H1 (cell line): ENCODE results near the gene MTRFR. TPM values are rescaled to one million over a fixed set of nuclear protein-coding genes. Genes with fewer than 3 reads are reported as not detected.

Experiments
- CBX8 ChIP-seq: fragments of 300-800, 300-1000 bp; sonication (generic); IDR thresholded peaks from 2 replicates; pipeline ENCODE4 v1.7.1; 2016; ENCODE audit warnings: low read depth, low read length, borderline replicate concordance
- CEBPB ChIP-seq: IDR thresholded peaks from 2 replicates; pipeline ENCODE4 v1.6.1; 2012; ENCODE audit warnings: low read depth, low read length
- CHD2 ChIP-seq: IDR thresholded peaks from 2 replicates; pipeline ENCODE4 v1.6.1; 2012; ENCODE audit warnings: low read length, improper control_type of control experiment
- CREB1 ChIP-seq: IDR thresholded peaks from 2 replicates; pipeline ENCODE4 v1.6.1; 2012; ENCODE audit warnings: inconsistent platforms
- EGR1 ChIP-seq: IDR thresholded peaks from 2 replicates; pipeline ENCODE4 v1.6.1; 2011; ENCODE audit warnings: low read depth, low read length, borderline replicate concordance
- POLR2A ChIP-seq, 2 experiments: IDR thresholded peaks; 1 replicate in 1 of 2; 2 replicates in 1 of 2; pipeline ENCODE4 v1.6.1; 2011; ENCODE audit warnings: low read depth in 2 of 2, low read length in 2 of 2, mild to moderate bottlenecking in 2 of 2; ENCODE audit errors: control extremely low read depth in 1 of 2
- RXRA ChIP-seq: IDR thresholded peaks from 2 replicates; pipeline ENCODE4 v1.6.1; 2011; ENCODE audit warnings: low read depth, mild to moderate bottlenecking, low read length, moderate library complexity; ENCODE audit not compliant: insufficient read depth
- SP2 ChIP-seq: IDR thresholded peaks from 2 replicates; pipeline ENCODE4 v1.6.1; 2012; ENCODE audit warnings: mild to moderate bottlenecking, low read length, inconsistent platforms
- SP4 ChIP-seq: IDR thresholded peaks from 2 replicates; pipeline ENCODE4 v1.6.1; 2012; ENCODE audit warnings: low read length, inconsistent platforms
- TEAD4 ChIP-seq: IDR thresholded peaks from 2 replicates; pipeline ENCODE4 v1.6.1; 2012; ENCODE audit warnings: low read depth, low read length, inconsistent platforms, mixed read lengths
- ZNF274 ChIP-seq: IDR thresholded peaks from 2 replicates; pipeline ENCODE4 v1.7.0; 2012; ENCODE audit warnings: low read length, borderline replicate concordance; ENCODE audit errors: extremely low read depth
- polyA plus RNA-seq, 7 experiments: library from polyadenylated mRNA; depleted of rRNA in 3 of 7; stranded (reverse) in 5 of 7; unstranded in 2 of 7; fragments of >200 nt in 5 of 7; fragments of 200-250 nt in 2 of 7; gene quantifications; 1 replicate in 5 of 7; 2 replicates in 1 of 7; 4 replicates in 1 of 7; pipeline versions ENCODE4 v1.2.1 to v1.2.3, GENCODE V29; 2011 to 2013; ENCODE audit warnings: missing spikeins in 2 of 7, mixed read lengths in 2 of 7
- total RNA-seq: library from RNA; stranded (reverse); fragmentation: NEBNext Ultra II Directional; extraction: Animal tissue kit (Norgen Biotek cat#: 25700); gene quantifications from 2 replicates; pipeline ENCODE4 v1.2.1, GENCODE V29; 2021
- TF ChIP-seq, protein P1 (sequence below): fragments of 300-600 bp; sonication (generic); IDR thresholded peaks from 2 replicates; pipeline ENCODE4 v1.7.1; 2012; ENCODE audit warnings: low read length, moderate library complexity, mild to moderate bottlenecking, inconsistent platforms; ENCODE audit not compliant: insufficient replicate concordance
- TF ChIP-seq, protein P2 (sequence below): IDR thresholded peaks from 2 replicates; pipeline ENCODE4 v1.6.1; 2011; ENCODE audit warnings: low read depth, mild to moderate bottlenecking, low read length; ENCODE audit not compliant: insufficient read depth

The MTRFR gene
- total and polyA plus RNA-seq, 2 of the 8 experiments (the other 6 are each of a cell fraction or from before 2014, with no cell fraction given): 9.2 to 12.9 TPM

DNA sequence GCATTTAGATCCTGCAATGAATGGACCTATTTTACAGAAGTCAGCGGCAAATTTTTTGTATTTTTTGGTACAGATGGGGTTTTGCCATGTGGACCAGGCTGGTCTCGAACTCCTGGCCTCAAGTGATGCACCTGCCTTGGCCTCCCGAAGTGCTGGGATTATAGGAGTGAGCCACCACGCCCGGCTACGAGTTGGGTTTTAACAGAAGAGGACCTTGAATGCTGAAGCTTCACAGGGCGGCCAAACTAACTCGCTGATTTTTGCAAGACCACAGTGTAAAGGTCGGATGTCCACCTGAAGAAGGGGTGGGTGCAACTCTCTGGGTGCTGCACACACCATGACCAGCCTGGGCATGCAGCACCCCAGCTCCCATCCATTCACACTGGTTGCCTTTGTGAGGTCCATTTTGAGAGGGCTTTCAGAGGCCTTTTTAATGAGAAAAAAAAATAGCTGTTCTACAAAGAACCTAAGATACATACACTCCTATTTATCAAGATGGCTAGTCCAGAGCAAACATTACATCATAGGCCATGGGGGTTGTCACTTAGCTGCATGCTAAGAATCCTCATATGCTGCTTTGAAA, 60.0 kb downstream of the MTRFR start (continued):
- TF ChIP-seq, protein P1, sequence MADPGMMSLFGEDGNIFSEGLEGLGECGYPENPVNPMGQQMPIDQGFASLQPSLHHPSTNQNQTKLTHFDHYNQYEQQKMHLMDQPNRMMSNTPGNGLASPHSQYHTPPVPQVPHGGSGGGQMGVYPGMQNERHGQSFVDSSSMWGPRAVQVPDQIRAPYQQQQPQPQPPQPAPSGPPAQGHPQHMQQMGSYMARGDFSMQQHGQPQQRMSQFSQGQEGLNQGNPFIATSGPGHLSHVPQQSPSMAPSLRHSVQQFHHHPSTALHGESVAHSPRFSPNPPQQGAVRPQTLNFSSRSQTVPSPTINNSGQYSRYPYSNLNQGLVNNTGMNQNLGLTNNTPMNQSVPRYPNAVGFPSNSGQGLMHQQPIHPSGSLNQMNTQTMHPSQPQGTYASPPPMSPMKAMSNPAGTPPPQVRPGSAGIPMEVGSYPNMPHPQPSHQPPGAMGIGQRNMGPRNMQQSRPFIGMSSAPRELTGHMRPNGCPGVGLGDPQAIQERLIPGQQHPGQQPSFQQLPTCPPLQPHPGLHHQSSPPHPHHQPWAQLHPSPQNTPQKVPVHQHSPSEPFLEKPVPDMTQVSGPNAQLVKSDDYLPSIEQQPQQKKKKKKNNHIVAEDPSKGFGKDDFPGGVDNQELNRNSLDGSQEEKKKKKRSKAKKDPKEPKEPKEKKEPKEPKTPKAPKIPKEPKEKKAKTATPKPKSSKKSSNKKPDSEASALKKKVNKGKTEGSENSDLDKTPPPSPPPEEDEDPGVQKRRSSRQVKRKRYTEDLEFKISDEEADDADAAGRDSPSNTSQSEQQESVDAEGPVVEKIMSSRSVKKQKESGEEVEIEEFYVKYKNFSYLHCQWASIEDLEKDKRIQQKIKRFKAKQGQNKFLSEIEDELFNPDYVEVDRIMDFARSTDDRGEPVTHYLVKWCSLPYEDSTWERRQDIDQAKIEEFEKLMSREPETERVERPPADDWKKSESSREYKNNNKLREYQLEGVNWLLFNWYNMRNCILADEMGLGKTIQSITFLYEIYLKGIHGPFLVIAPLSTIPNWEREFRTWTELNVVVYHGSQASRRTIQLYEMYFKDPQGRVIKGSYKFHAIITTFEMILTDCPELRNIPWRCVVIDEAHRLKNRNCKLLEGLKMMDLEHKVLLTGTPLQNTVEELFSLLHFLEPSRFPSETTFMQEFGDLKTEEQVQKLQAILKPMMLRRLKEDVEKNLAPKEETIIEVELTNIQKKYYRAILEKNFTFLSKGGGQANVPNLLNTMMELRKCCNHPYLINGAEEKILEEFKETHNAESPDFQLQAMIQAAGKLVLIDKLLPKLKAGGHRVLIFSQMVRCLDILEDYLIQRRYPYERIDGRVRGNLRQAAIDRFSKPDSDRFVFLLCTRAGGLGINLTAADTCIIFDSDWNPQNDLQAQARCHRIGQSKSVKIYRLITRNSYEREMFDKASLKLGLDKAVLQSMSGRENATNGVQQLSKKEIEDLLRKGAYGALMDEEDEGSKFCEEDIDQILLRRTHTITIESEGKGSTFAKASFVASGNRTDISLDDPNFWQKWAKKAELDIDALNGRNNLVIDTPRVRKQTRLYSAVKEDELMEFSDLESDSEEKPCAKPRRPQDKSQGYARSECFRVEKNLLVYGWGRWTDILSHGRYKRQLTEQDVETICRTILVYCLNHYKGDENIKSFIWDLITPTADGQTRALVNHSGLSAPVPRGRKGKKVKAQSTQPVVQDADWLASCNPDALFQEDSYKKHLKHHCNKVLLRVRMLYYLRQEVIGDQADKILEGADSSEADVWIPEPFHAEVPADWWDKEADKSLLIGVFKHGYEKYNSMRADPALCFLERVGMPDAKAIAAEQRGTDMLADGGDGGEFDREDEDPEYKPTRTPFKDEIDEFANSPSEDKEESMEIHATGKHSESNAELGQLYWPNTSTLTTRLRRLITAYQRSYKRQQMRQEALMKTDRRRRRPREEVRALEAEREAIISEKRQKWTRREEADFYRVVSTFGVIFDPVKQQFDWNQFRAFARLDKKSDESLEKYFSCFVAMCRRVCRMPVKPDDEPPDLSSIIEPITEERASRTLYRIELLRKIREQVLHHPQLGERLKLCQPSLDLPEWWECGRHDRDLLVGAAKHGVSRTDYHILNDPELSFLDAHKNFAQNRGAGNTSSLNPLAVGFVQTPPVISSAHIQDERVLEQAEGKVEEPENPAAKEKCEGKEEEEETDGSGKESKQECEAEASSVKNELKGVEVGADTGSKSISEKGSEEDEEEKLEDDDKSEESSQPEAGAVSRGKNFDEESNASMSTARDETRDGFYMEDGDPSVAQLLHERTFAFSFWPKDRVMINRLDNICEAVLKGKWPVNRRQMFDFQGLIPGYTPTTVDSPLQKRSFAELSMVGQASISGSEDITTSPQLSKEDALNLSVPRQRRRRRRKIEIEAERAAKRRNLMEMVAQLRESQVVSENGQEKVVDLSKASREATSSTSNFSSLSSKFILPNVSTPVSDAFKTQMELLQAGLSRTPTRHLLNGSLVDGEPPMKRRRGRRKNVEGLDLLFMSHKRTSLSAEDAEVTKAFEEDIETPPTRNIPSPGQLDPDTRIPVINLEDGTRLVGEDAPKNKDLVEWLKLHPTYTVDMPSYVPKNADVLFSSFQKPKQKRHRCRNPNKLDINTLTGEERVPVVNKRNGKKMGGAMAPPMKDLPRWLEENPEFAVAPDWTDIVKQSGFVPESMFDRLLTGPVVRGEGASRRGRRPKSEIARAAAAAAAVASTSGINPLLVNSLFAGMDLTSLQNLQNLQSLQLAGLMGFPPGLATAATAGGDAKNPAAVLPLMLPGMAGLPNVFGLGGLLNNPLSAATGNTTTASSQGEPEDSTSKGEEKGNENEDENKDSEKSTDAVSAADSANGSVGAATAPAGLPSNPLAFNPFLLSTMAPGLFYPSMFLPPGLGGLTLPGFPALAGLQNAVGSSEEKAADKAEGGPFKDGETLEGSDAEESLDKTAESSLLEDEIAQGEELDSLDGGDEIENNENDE: no peak
- TF ChIP-seq ZNF274: no peak
- no peak for TF ChIP-seq CEBPB
- TF ChIP-seq, protein P2, sequence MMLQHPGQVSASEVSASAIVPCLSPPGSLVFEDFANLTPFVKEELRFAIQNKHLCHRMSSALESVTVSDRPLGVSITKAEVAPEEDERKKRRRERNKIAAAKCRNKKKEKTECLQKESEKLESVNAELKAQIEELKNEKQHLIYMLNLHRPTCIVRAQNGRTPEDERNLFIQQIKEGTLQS: no peak
- no peak for TF ChIP-seq SP4
- TF ChIP-seq POLR2A (IDR thresholded peaks at IDR 0.05; ENCODE audit: control extremely low read depth in 1 of 2, low read depth in 2 of 2, low read length in 2 of 2): no peak
- TF ChIP-seq EGR1: no peak
- TF ChIP-seq SP2: no peak
- TF ChIP-seq CREB1: no peak
- no peak for TF ChIP-seq CBX8
- no peak for TF ChIP-seq RXRA
- TF ChIP-seq CHD2: no peak
- TF ChIP-seq TEAD4: no peak
